Activated CD8-positive, alpha-beta memory T cell treated with anti-CD3 and anti-CD28 coated beads, Interleukin-2, amount 50 U/mL, for 24 hours (primary cell): Measurements from ENCODE around the gene TSPEAR.

ENCODE experiments used
- DNase-seq: peaks from one replicate; pipeline ENCODE4 v3.0.0-alpha.2; 2020; ENCODE audit errors: extremely low read depth

Gene TSPEAR

DNA sequence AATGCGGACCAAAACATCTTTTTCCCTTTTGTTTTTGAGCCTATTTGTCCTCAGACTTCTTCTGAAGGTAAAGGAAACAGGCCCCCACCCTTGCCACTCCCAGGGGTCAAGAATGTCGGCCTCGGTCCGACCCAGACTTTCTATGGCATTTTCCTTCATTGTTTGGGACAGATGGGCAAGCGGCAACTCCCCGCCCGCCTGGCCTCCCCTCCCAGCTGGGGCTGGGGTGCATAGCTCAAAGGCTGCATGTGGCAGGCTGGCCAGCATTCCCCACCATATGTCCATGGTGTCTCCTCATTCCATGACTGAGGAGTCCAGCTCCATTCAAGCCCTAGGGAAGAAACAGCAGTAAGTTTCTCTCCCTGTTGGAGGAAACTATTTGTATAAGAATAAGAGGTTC is 29.4 kb upstream of the TSPEAR start:
- no peak for DNase-seq

DNA sequence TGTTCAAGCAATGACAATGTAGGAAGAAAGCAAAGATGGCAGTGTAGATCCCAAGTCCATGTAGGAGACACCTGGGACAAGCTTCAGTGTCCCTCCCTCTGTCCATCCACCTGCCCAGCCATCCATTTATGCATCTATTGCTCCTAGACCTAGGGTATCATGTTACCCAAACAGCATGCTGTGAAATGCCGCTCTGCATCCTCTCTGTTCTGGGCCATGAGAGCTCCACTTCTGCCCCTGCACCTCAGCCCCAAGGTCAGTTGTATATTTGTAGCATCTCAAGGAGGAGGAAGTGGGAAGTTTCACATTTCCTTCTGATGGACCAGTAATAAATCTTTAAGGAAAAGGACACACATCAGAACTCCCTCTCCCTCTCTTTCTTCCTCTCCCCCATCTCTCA is 27.9 kb upstream of the TSPEAR start:
- DNase-seq = no peak

DNA sequence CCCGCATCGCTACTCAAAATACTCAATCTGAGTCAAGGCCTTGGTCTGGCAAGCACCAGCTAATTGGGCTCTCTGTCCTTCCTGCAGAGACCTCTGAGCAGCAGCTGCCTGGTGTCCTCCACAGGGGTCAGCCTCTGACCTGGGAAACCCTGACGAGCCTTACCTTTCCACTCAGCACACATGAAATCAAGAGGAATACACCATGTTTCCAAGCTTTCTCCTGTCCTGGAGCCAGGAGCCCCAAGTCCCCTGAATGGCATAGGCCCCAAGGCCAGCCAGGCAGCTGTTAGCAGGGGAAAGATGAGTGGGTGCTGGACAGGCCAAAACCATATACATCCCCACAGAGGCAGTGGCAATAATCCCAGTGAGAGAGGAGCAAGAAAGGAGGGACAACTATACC is 27.2 kb upstream of the TSPEAR start:
- DNase-seq = no peak

DNA sequence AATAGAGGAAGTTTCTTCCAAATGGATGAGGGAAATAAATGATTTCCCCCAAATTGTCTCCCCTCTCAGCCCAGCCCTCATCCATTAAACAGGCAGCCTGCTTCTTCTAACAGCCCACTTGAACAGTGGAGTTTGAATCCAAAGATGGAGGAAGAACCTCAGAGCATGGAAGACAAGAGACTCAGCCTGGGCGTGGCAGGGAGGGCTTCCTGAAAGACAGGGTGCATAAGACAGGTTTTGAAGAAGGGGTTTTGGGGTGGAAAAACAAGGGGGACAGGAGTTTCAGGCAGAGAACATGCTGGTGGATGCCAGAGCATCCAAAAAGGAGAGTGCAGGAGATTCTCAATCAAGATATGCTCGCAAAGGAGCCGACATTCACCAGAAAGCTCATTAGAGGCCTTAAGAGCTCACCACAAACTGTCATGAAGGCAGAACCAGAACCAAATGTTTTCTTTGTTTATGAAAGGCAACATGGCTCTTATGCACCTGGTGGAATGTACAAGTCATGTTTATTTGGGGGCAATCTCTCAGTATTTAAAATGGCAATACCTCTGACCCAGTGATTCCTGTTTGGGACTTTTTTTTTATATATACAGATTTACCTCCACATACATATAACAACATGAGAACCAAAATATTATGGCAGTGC is 26.5 kb upstream of the TSPEAR start:
- no peak for DNase-seq

DNA sequence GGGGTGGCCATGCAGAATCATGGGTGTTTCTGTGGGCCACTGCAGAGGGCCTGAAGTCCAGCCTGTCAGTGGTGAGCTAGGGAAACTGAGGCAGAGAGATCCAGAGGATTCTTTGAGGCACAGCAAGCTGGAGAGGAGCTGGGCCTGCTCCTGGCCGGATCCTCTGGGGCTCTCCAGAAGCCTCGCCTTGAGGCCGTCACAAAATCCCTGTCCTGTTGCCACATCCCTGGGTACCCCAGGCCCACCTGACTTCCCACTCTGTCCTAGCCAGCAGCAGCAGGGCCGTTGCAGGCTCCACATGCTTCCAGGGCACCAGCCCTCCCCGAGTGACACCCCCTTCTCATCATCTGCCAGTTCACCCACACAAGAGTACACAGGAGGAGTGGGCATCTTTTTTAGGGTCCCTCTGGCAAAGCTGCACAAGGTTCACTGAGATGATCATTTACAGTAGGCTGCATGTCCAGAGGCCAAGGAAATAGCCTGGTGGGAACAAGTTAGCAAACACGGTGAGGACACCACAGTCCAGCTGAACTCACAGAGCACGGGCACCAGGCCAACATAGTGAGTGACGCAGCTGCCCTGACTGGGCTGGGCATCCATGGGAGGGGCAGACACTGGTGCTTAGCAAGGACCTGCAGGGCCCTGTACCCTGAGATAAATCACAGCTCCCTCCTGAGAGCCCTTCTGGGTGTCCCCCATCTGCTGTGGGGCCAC is 25.1 kb upstream of the TSPEAR start:
- DNase-seq = no peak

DNA sequence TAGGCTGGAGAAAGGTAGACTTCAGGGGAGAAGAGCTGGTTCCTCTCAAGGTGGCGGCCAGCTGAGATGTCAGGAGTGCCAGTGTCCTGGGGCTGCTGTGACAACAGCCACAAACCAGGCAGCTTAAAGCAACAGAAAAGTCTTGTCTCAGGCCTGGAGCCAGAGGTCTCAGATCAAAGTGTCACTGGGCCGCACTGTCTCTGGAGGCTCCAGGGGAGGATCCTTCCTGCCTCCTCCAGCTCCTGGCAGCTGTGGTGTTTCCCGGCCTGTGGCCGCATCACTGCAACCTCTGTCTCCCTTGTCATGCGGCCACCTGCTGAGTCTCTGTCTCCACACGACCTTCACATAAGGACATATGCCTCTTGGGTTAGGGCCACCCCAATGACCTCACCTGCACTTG is 24.4 kb upstream of the TSPEAR start:
- DNase-seq = no peak

DNA sequence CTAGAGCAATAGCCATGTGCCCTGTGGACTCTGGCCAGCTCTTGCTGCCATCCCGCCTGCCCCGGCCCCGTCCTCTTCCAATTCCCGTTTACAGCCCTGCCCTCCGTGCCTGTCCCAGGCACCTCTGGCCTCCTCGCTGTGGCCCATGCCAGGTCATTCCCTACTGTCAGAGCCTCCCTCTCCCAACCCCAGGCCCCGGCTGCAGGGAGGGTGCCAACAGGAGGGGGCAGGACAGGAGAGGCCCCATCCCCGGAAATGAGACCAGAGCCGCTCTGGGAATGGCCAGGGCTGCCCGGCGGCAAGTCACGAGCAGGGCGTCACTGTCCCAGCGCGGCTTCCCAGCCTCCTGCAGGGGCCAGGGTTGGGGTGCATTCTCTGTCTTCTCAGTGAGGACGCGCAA is 23.5 kb upstream of the TSPEAR start:
- no peak for DNase-seq

DNA sequence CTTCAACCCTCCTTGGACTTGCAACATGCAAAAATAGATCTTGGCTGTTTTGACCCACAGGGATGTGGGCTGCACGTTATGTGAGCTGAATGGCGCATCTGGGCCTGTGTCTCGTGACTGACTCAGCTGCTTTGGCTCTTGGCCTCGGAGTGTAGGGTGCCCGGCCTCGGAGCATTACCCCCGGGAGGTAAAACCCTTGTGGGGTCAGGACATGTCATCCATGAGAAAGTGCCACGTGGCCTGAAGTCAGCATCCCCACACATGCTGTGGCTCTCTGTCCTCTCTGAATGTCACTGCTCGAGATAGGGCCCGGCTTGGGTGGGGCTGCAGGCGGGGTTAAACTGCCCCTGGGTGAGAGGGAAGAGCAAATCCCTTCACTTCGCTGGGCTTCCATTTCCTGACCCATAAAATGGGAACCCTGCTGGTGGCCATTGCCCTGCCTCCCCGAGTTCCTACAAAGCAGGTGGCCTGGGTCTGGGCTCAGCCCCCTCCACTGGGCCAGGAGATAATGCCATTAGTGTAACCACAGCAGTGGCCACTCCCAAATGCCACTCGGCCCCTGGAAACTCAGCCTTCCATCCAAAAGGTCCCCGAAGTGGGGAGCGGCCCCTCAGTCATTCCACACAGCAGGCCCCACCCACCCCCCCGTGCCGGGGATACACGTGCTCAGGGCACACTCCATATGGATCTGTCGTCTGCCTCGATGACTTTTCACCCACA is 22.8 kb upstream of the TSPEAR start:
- no peak for DNase-seq

DNA sequence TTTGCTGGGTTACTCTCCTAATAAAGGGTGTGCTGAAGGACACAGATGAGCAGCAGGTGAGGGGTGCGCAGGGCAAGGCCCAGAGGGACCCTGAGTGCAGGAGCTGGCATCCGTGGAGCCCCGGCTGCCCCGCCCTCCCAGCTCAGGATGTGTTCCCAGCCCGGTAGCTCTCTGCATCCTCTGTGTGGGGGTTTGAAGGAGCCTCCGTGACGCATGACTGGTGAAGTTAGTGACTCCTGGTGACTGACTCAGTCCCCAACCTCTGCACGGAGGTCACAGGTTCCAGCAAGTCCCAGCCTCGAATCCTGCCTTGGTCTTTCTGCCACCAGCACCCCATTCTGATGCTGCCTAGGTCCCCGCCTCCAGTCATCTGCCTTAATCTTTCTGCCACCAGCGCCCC is 21.6 kb upstream of the TSPEAR start:
- no peak for DNase-seq

DNA sequence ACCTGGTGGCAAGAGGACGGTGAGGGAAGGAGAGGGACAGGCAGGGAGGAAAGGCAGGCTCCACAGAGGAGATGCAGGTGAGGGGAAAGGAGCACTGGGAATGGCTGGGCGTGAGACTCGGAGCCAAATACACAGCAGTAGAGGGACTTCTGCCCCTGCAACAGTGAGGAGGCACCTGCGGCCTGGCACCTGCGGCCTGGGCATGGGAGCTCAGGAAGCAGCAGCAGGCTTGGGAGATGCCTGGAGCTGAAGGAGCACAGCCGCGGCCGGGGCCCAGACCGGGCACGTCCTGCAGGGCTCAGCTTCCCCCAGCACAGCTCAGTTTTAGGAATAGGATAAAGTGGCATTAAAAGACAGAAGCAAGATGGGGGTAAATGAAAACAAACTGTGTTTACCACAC is 20.9 kb upstream of the TSPEAR start:
- DNase-seq = no peak

DNA sequence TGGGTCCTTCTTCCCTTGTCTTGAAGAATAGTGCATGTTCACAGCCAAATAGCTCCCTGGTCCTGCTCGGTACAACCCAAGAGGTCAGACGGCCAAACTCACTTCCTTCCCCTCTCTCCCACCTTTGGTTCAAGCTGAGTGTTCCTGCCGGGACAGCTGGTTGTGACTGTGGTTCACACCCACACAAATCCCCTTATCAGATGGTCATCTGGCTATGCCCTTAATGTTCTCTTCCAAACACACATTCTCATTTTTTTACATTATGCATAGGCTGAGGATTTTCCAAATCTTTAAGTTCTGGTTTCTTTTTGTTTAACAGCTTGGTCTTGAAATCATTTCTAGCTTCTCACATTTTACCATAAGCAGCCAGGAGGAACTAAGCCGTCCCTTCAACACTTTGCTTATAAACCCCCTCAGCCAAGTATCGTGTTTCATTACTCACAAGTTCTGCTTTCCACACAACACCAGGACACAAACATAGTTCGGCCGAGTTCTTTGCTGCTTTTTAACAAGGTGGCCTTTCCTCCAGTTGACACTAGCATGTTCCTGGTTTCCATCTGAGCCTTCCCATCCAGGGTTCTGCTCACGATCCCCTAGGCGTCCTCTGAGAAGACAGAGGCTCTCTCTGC is 19.7 kb upstream of the TSPEAR start:
- DNase-seq = no peak

DNA sequence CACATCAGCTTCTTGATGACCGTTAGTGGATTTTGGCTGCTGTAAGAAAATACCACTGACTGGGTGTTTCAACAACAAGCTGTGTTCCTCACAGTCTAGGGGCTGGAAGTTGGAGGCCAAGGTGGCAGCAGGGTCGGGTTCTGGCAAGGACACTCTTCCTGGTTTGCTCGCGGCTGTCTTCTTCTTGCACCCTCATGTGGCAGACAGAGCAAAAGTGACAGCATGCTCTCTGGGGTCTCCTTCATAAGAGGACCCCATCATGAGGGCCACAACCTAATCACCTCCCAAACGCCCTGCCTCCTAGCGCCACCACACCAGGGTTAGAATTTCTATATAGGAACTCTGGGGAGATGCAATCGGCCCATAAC is 18.6 kb upstream of the TSPEAR start:
- no peak for DNase-seq

DNA sequence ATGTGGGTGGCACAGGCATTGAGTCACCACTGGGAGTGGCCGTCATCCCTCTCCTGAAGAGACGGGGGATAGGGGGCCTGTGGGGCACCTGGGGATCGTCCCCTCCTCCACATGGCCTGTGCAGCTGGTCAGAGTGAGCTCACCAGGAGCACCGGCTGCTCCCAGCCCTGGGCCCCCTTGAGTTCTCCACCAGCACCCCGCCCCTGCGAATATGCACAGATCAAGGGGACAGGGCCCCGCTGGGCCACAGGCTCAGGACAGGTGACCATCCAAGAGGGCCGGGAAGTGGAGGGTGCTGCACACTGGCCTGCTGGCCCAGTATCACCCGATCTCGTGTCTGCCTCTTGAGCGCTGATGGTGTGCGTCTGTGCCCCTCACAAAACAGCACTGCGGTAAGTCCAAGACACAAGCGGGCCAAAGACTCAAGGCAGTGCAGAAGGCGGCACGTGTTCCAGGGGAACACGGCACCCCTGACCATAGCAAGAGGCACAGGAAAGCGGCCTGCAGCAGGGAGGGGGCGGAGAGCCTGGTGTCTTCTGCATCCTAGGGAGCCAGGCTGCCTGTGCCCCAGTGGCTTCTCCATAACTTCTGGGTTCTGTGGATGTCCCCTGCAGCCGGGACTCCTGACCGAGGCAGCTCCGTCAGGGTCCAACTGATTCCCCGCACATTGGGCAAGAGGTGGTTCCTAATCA is 18.1 kb upstream of the TSPEAR start:
- DNase-seq = no peak

DNA sequence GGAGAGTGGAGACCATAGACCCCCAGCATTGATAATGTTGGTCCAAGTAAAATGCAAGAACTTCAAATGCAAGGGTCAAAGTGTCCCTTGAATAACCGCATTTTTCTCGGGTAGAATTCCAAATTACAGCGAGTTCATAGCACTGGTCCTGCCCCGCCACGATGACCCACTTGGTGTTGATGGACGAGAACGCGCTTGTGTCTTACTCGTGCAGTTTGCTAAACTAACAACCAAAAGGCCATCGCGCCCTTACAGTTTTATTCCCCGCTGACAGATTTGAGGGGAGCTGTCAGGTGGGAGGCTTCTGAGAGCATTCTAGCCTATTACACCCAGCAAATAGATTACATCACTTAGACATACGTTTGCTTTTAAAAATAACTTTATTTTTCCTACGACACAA is 17.3 kb upstream of the TSPEAR start:
- no peak for DNase-seq

DNA sequence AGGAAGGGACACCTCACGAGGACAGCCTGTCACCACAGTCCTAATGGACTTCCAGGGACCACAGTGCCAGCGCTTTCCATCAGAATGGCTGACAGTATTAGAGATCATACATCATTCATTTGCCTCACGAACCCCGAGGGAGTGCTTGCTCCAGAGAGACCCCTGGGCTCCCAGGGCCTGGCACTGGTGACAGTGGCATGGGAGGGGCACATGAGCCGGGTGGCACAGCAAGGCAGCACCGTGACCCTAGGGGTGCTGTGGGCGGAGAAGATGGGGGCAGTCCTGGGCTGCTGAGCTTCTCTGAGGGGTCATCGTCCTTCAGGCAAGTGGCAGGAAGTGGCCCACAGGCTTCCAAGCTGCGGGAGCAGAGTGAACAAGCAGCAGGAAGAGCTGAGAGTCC is 16.4 kb upstream of the TSPEAR start:
- DNase-seq = no peak

DNA sequence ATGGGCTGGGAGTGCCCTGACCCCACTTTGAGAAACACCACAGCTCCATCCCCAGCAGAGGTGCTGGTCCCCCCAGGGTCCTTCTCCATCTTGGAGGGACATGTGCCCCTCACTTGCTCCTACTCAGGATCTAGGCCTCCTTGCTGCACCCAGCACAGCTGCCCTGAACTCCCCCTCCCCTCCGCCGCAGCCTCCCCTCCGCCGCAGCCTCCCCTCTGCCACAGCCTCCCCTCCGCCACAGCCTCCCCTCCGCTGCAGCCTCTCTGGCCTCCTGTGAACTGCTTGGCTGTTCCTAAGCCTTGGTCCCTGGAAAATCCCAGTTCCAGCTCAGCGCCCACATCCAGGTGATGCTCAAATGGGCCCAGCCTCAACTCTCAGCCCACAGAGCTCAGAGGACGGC is 15.9 kb upstream of the TSPEAR start:
- no peak for DNase-seq

DNA sequence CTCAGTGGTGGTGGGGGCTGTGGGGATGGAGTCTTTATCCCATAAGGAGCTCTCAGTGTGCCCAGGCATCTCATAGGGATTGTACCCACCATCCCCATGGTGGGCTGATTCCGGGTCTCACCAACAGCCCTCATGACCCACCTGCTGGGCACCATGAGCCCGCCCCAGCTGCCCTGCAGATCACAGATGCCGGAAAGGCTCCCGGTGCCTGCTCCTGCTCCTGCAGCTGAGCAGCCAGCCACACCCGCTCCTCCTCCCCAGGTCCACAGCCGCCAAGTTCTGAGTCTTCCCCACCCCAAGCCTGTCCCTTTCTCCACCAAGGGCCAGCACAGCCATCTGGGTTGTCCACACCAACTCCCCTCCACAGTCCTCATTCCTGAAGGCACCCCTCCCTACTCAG is 15.5 kb upstream of the TSPEAR start:
- no peak for DNase-seq

DNA sequence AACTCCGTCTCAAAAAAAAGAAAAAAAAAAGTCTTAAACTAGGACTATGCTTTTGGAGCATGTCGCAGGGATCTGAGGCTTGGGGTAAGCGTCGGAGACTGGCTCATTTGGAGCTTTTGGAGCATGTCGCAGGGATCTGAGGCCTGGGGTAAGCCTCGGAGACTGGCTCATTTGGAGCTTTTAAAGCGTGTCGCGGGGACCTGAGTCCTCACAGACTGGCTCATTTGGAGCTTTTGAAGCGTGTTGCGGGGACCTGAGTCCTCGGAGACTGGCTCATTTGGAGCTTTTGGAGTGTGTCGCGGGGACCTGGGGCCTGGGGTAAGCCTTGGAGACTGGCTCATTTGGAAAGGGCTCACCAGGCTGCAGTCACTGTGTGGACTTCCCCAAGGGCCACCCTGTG is 13.6 kb upstream of the TSPEAR start:
- DNase-seq = no peak

DNA sequence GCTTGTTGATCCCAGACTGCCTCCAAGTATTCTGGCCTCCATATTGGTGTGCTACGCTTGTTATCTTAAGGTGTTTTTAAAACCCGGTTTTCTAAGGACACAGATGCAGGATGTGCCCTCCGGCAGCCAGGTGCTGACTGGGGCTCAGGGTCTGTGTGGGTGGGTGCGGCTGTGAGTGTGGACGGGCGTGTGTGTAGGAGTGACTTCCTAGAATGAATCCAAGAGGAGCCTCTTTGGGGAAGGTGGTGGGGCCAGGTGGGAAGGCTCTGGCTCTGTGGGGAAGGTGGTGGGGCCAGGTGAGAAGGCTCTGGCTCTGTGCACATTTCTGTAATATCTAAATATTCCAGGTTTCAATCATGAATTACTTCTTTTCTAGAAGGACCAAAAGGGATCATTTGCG is 12.8 kb upstream of the TSPEAR start:
- no peak for DNase-seq

DNA sequence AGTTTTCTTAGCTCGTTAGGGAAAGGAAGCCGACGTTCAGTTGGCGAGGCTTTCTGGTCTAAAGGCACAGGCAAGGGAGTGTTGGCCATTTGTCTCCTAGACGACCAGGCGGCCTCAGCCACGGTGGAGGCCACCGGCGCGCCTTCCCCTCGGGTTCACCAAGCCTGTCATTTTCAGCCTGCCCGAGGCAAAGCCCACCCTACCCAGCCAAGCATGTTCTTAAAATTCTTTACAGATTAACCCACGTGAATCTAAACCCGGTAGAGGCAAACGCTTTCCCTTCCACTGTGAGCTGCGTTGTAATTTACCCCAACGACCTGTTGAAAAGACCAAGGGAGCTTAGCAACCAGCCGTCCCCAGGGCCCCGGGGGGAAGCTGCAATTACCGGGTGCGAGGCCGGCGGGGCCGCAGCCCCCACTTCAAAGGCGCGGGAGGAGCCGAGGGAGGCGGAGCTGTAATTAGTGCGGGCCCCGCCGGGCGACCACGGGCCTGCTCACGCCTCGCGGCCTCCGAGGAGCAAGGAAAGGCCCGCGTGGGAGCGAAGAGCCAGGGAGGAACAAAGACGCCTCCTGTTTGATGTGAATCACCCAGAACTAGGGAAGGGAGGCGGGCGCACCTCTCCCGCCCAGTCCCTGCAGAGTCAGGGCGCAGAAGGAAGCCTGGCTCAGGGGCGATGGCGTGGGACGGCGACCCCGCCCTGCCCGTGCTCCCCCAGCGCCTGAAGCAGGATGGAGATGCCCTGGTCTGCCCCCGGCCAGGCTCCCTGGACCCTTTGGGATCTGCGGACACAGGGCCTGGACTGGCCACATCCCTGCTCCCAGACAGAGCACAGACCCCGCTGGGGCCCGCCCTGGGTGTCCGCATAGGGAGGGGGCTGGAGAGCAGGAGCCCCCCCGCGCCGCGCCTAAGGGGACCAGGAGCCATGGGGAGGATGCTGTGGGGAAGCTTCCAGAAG is 12.1 kb upstream of the TSPEAR start:
- no peak for DNase-seq

DNA sequence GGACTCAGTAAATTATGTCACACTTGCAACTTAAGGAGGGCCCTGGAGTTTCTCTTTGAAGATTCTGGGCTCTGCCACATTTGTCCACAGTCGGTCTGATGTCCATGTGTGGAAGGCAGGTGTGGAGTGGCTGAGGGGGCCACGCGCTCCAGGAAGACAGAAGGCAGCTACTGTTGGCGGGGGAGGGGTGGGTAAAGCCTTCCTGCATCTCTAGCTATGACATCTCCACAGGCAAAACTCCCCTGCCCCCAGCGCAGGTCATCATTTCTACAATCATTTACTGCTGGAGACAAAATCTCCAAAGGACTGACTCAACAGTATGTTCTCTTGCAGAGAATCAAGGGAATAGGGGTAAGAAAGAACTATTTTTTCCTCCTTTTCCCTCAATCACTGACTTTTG is 11.4 kb upstream of the TSPEAR start:
- no peak for DNase-seq
